ENCODE results near the gene AKR1C4. TPM values are rescaled to one million over a fixed set of nuclear protein-coding genes. Genes with fewer than 3 reads are reported as not detected.
"Not testable (repeated sequence)": the region's sequence is repeated elsewhere in the genome, so short reads cannot be mapped to it uniquely, and the experiment has no call there.

AKR1C4 gene
- total RNA-seq, 1 experiment from 2014 or later = not detected

DNA sequence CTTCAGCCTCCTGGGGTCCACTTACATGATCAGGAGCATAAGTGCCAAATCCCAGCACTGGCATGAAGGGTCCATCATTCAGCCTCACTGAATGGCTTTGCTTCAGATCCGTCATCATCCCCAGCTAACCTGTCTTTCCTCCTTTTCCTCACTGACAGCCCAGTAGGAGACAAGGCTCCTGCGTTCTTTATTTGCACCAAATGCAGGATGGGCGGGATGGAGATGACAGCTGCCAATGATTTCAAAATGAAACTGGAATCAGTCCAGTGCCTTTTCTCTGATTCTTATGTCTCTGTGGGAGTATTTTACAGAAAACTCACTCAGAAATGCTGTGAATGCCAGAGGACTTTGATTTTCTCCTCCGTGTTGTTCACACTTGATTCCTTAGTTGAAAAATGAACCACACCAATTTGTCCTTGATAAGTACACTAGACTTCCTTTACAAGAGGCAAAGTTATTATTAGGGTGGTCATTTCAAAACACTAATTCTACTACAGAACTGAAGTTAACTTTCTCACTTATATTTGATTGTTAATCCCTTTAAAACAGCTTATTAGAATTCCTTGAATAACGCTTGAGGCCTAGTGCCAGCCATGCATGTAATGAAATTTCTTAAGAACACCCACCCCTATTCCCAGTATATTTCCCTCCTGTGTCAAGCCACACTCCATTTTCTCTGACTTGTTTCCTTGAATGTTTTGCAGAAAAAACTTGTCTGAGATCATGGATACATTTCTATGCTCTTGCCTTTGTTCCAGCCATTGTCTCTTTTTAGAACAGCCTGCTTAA, 11.5 kb upstream of the AKR1C4 start, which contains the start of gene AKR1C8:
Gene AKR1C8 (minus strand): TSS at position 164 of the 789 bp plus-strand sequence. CDS start 46 bp downstream, at position 118.
- Histone ChIP-seq H3K4me3 (ENCODE audit: insufficient read depth, low read depth, low read length) (no peak within 1 kb of the TSS), H3K36me3 (replicated peaks; ENCODE audit: control insufficient read depth, insufficient read depth, low read length) (no peaks in the 10 kb centered on the region), H3K27me3 (ENCODE audit: control insufficient read depth, insufficient read depth, low read length) (no peaks in the 10 kb centered on the region)
- no peak for DNase-seq

- no peak for DNase-seq
- Histone ChIP-seq H3K36me3 (replicated peaks; ENCODE audit: control insufficient read depth, insufficient read depth, low read length) (no peaks in the 10 kb centered on the region), H3K27me3 (ENCODE audit: control insufficient read depth, insufficient read depth, low read length) (no peaks in the 10 kb centered on the region), H3K4me3 (ENCODE audit: insufficient read depth, low read depth, low read length) (no peak overlapping the region)
Observed at GRCh38 chr10:5187867-5188266, 8.8 kb upstream of the AKR1C4 start.

- Histone ChIP-seq H3K27me3 (ENCODE audit: control insufficient read depth, insufficient read depth, low read length) (no peaks in the 10 kb centered on the region), H3K4me3 (ENCODE audit: insufficient read depth, low read depth, low read length) (no peak overlapping the region), H3K36me3 (replicated peaks; ENCODE audit: control insufficient read depth, insufficient read depth, low read length) (no peaks in the 10 kb centered on the region)
- DNase-seq = no peak
Observed at GRCh38 chr10:5188358-5188757, 8.3 kb upstream of the AKR1C4 start.

DNA sequence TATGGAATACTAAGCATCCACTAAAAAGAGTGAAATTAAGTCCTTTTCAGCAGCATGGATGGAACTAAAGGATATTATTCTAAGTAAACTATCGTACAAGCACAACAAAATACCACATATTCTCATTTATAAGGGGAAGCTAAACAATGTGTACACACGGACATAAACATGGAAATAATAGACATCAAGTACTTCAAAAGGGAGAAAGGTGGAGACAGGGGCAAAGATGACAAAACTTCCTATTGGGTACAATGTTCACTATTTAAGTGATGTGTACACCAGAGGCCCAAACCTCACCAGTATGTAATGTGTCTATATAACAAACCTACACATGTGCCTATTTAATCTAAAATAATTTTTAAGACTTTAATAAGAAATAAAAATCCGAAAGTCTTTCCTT, 2.2 kb upstream of the AKR1C4 start:
- DNase-seq = no peak
- Histone ChIP-seq H3K36me3 (replicated peaks; ENCODE audit: control insufficient read depth, insufficient read depth, low read length) (no peaks in the 10 kb centered on the region), H3K4me3 (ENCODE audit: insufficient read depth, low read depth, low read length) (no peak overlapping the region), H3K27me3 (ENCODE audit: control insufficient read depth, insufficient read depth, low read length) (no peaks in the 10 kb centered on the region)

- Histone ChIP-seq H3K36me3 (replicated peaks; ENCODE audit: control insufficient read depth, insufficient read depth, low read length) (no peaks in the 10 kb centered on the region), H3K4me3 (ENCODE audit: insufficient read depth, low read depth, low read length) (no peak overlapping the region), H3K27me3 (ENCODE audit: control insufficient read depth, insufficient read depth, low read length) (no peaks in the 10 kb centered on the region)
- DNase-seq = no peak
Observed at GRCh38 chr10:5195727-5196374, 786 bp upstream of the AKR1C4 start.

DNA sequence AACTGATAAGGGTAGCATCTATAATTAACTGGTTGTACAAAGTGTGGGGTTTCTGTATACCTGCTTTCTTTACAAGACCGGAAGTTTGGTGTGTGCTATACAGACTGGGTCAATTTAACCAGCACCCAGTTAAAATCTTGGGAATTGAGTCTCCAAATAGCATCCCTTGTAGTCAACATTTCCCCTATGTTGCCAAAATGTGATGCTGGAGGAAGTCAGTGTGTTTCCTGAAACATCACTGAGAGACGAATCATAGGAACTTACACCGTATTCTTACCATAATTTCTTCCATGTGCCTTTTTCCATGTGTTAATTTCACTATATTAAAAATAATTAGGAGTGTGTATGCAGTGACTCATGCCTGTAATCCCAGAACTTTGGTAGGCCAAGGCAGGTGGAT, 1.7 kb downstream of the AKR1C4 start:
- no peaks in the 10 kb centered on the region for H3K27me3 ChIP-seq (ENCODE audit: control insufficient read depth, insufficient read depth, low read length)
- H3K4me3 ChIP-seq (ENCODE audit: insufficient read depth, low read depth, low read length) = no peak overlapping the region
- DNase-seq = no peak
- no peaks in the 10 kb centered on the region for H3K36me3 ChIP-seq (replicated peaks; ENCODE audit: control insufficient read depth, insufficient read depth, low read length)

GRCh38 chr10:5199398-5199797, 2.8 kb downstream of the AKR1C4 start:
- no peak overlapping the region for H3K4me3 ChIP-seq (ENCODE audit: insufficient read depth, low read depth, low read length)

DNA sequence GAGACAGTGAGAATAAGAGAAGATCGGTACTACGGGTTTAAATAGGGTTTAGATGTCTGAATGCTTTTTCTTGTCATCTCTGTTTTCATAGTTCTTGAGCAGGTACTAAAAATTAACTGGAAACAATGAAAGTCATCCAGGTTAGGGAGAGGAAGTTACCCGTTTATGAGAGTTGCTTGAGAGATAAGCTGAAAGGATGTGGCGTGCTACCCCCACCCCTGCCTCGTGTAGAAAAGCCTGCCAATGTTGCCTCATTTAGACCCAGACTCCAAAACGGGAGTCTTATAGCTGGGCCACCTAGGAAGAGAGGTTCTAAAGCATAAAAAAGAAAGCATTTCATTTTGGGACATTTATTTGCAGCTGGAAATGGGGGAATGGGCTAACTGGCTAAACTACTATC, 10.2 kb downstream of the AKR1C4 start:
- DNase-seq = no peak
- Histone ChIP-seq H3K36me3 (replicated peaks; ENCODE audit: control insufficient read depth, insufficient read depth, low read length) (no peaks in the 10 kb centered on the region), H3K27me3 (ENCODE audit: control insufficient read depth, insufficient read depth, low read length) (no peaks in the 10 kb centered on the region), H3K4me3 (ENCODE audit: insufficient read depth, low read depth, low read length) (no peak overlapping the region)

More at GRCh38 chr10:5199398-5199797, 2.8 kb downstream of the AKR1C4 start:
- Histone ChIP-seq H3K36me3 (replicated peaks; ENCODE audit: control insufficient read depth, insufficient read depth, low read length) (no peaks in the 10 kb centered on the region), H3K27me3 (ENCODE audit: control insufficient read depth, insufficient read depth, low read length) (no peaks in the 10 kb centered on the region)
- peak; percentile 7 for DNase-seq

DNA sequence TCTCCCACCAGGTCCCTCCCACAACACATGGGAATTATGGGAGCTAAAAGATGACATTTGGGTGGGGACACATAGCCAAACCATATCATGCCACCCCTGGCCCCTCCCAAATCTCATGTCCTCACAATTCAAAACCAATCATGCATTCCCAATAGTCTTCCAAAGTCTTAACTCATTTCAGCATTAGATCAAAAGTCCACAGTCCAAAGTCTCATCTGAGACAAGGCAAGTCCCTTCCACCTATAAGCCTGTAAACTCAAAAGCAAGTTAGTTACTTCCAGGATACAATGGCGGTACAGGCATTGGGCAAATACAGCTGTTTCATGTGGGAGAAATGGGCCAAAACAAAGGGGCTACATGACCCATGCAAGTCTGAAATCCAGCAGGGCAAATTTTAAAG, 13.1 kb downstream of the AKR1C4 start:
- not testable (repeated sequence) for H3K36me3 ChIP-seq (replicated peaks; ENCODE audit: control insufficient read depth, insufficient read depth, low read length); H3K27me3 ChIP-seq (ENCODE audit: control insufficient read depth, insufficient read depth, low read length); H3K4me3 ChIP-seq (ENCODE audit: insufficient read depth, low read depth, low read length); DNase-seq

- not testable (repeated sequence) for H3K27me3 ChIP-seq (ENCODE audit: control insufficient read depth, insufficient read depth, low read length); DNase-seq; H3K4me3 ChIP-seq (ENCODE audit: insufficient read depth, low read depth, low read length); H3K36me3 ChIP-seq (replicated peaks; ENCODE audit: control insufficient read depth, insufficient read depth, low read length)
Observed at GRCh38 chr10:5210261-5210660, 13.6 kb downstream of the AKR1C4 start.

GRCh38 chr10:5211696-5212536, 15.3 kb downstream of the AKR1C4 start:
- DNase-seq = no peak
- Histone ChIP-seq H3K36me3 (replicated peaks; ENCODE audit: control insufficient read depth, insufficient read depth, low read length) (no peaks in the 10 kb centered on the region), H3K27me3 (ENCODE audit: control insufficient read depth, insufficient read depth, low read length) (no peaks in the 10 kb centered on the region), H3K4me3 (ENCODE audit: insufficient read depth, low read depth, low read length) (no peak overlapping the region)

- no peak for DNase-seq
- no peaks in the 10 kb centered on the region for H3K36me3 ChIP-seq (replicated peaks; ENCODE audit: control insufficient read depth, insufficient read depth, low read length)
- no peaks in the 10 kb centered on the region for H3K27me3 ChIP-seq (ENCODE audit: control insufficient read depth, insufficient read depth, low read length)
- no peak overlapping the region for H3K4me3 ChIP-seq (ENCODE audit: insufficient read depth, low read depth, low read length)
Observed at GRCh38 chr10:5216801-5217200, 20.2 kb downstream of the AKR1C4 start.

- Histone ChIP-seq H3K36me3 (replicated peaks; ENCODE audit: control insufficient read depth, insufficient read depth, low read length) (no peaks in the 10 kb centered on the region), H3K27me3 (ENCODE audit: control insufficient read depth, insufficient read depth, low read length) (no peaks in the 10 kb centered on the region), H3K4me3 (ENCODE audit: insufficient read depth, low read depth, low read length) (no peak overlapping the region)
- no peak for DNase-seq
Observed at GRCh38 chr10:5219262-5219661, 22.6 kb downstream of the AKR1C4 start.

DNA sequence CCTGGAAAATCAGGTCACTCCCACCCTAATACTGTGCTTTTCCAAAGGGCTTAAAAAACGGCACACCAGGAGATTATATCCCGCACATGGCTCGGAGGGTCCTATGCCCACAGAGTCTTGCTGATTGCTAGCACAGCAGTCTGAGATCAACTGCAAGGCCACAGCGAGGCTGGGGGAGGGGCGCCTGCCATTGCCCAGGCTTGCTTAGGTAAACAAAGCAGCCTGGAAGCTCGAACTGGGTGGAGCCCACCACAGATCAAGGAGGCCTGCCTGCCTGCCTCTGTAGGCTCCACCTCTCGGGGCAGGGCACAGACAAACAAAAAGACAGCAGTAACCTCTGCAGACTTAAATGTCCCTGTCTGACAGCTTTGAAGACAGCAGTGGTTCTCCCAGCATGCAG, 26.3 kb downstream of the AKR1C4 start:
- not testable (repeated sequence) for H3K4me3 ChIP-seq (ENCODE audit: insufficient read depth, low read depth, low read length); H3K27me3 ChIP-seq (ENCODE audit: control insufficient read depth, insufficient read depth, low read length); DNase-seq; H3K36me3 ChIP-seq (replicated peaks; ENCODE audit: control insufficient read depth, insufficient read depth, low read length)
